ENCODE measurements around the gene TAF8.

- TF ChIP-seq, protein P1, sequence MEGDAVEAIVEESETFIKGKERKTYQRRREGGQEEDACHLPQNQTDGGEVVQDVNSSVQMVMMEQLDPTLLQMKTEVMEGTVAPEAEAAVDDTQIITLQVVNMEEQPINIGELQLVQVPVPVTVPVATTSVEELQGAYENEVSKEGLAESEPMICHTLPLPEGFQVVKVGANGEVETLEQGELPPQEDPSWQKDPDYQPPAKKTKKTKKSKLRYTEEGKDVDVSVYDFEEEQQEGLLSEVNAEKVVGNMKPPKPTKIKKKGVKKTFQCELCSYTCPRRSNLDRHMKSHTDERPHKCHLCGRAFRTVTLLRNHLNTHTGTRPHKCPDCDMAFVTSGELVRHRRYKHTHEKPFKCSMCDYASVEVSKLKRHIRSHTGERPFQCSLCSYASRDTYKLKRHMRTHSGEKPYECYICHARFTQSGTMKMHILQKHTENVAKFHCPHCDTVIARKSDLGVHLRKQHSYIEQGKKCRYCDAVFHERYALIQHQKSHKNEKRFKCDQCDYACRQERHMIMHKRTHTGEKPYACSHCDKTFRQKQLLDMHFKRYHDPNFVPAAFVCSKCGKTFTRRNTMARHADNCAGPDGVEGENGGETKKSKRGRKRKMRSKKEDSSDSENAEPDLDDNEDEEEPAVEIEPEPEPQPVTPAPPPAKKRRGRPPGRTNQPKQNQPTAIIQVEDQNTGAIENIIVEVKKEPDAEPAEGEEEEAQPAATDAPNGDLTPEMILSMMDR (conservative IDR thresholded peaks at IDR 0.05; ENCODE audit: low read length): no peak
- TF ChIP-seq EZH2phosphoT487 (IDR thresholded peaks at IDR 0.05; ENCODE audit: borderline replicate concordance): no peak
These were observed 1.1 kb upstream of the TAF8 start for GRCh38 chr6:42049116-42049809.
